HepG2 (cell line): ENCODE data around the gene TLR3. TPM values are rescaled to one million over a fixed set of nuclear protein-coding genes. Genes with fewer than 3 reads are reported as not detected.
A peak's percentile ranks its signal among the peaks of the same experiment; 100 is the strongest.

Source experiments
- ATAC-seq: fragments of 200-7000 bp; cut with Tn5 transposase; 3 replicates; pipeline ENCODE4 v1.9.1; 2020; ENCODE audit warnings: mild to moderate bottlenecking, moderate library complexity
- BruUV-seq: library from RNA; stranded (reverse); fragments of 400-500 nt; replicated peaks from 2 replicates; lab custom pipeline; 2021; lab: Mats Ljungman, UMichigan
- CTCF ChIA-PET: fragments of 300-600 bp; formaldehyde crosslinking; extraction: SDS; loops from one replicate; lab custom pipeline; 2021; ENCODE audit warnings: low total read pairs, inconsistent platforms, low intra/inter-chr PET ratio; lab: Yijun Ruan, JAX
- POLR2A ChIA-PET: fragments of 350-600 bp; sonication (Branson Sonifier 250); formaldehyde crosslinking; loops from one replicate; lab custom pipeline; 2020; ENCODE audit warnings: antibody characterized with exemption, inconsistent platforms; lab: Yijun Ruan, JAX
- DNase-seq: peaks from one replicate; pipeline ENCODE4 v3.0.0-alpha.2; 2015; ENCODE audit warnings: low spot score
- FAIRE-seq: peaks from 3 replicates; lab custom pipeline; 2011; peaks lifted over from hg19 to GRCh38; lab: Jason Lieb, UNC
- H2AFZ ChIP-seq: one replicate; pipeline ENCODE4 v1.6.1; 2011; ENCODE audit warnings: low read length, inconsistent platforms
- H3K27ac ChIP-seq: fragments of 300-600 bp; 3 replicates; pipeline ENCODE4 v1.8.0; 2011; ENCODE audit warnings: mixed run types, mild to moderate bottlenecking, mixed read lengths, low read length, inconsistent platforms; ENCODE audit not compliant: insufficient read depth; ENCODE audit errors: extremely low read length
- H3K27me3 ChIP-seq, 2 experiments: fragments of 200-600 bp in 1 of 2; 2 replicates in 1 of 2; 3 replicates in 1 of 2; pipeline versions ENCODE4 v1.6.0 to v1.8.0; 2011; ENCODE audit warnings: low read length in 2 of 2, mild to moderate bottlenecking in 2 of 2, moderate library complexity in 2 of 2, inconsistent platforms in 1 of 2; ENCODE audit not compliant: insufficient read depth in 2 of 2, control insufficient read depth in 1 of 2
- H3K36me3 ChIP-seq, 2 experiments: fragments of 200-600 bp in 1 of 2; replicated peaks in 1 of 2; 2 replicates in 1 of 2; 3 replicates in 1 of 2; pipeline versions ENCODE4 v1.5.1 to v1.8.0; 2011; ENCODE audit warnings: low read length in 2 of 2, inconsistent platforms in 1 of 2; ENCODE audit not compliant: insufficient read depth in 2 of 2, control insufficient read depth in 1 of 2
- H3K4me1 ChIP-seq: 2 replicates; pipeline ENCODE4 v1.5.1; 2012; ENCODE audit warnings: low read length, inconsistent platforms; ENCODE audit not compliant: insufficient read depth
- H3K4me2 ChIP-seq: 2 replicates; pipeline ENCODE4 v1.6.0; 2011; ENCODE audit warnings: low read depth, low read length, inconsistent platforms
- H3K4me3 ChIP-seq, 3 experiments: fragments of 200-600 bp in 1 of 3; sonication (generic), shearing (Covaris generic) in 1 of 3; replicated peaks in 1 of 3; 2 replicates each; pipeline ENCODE4 v1.5.1; 2011 to 2016; ENCODE audit warnings: low read length in 3 of 3, inconsistent platforms in 2 of 3, low read depth in 2 of 3, mild to moderate bottlenecking in 2 of 3, control low read depth in 1 of 3, mixed read lengths in 1 of 3; ENCODE audit not compliant: insufficient read depth in 1 of 3
- H3K79me2 ChIP-seq: one replicate; pipeline ENCODE4 v1.6.1; 2011; ENCODE audit warnings: low read length, inconsistent platforms; ENCODE audit not compliant: insufficient read depth
- H3K9ac ChIP-seq: 2 replicates; pipeline ENCODE4 v1.6.0; 2011; ENCODE audit warnings: mild to moderate bottlenecking, low read depth, low read length, inconsistent platforms; ENCODE audit not compliant: insufficient read depth
- H3K9me3 ChIP-seq: 2 replicates; pipeline ENCODE4 v1.5.1; 2012; ENCODE audit warnings: mild to moderate bottlenecking, low read length
- H4K20me1 ChIP-seq: 2 replicates; pipeline ENCODE4 v1.6.0; 2011; ENCODE audit warnings: inconsistent platforms, mild to moderate bottlenecking, low read length, moderate library complexity; ENCODE audit not compliant: insufficient read depth
- ARID3A ChIP-seq: IDR thresholded peaks from 2 replicates; pipeline ENCODE4 v1.6.1; 2012; ENCODE audit warnings: low read depth, low read length, improper control_type of control experiment
- CTCF ChIP-seq: sonication (generic); formaldehyde crosslinking; IDR thresholded peaks from 2 replicates; pipeline ENCODE4 v1.5.0; 2020; ENCODE audit warnings: mild to moderate bottlenecking, missing genetic modification reagents, moderate library complexity
- GATAD2A ChIP-seq: IDR thresholded peaks from 2 replicates; pipeline ENCODE4 v1.6.1; 2016
- MED8 ChIP-seq: sonication (generic); formaldehyde crosslinking; IDR thresholded peaks from 2 replicates; pipeline ENCODE4 v1.8.1; 2023; ENCODE audit warnings: mild to moderate bottlenecking, missing genetic modification reagents; ENCODE audit not compliant: insufficient replicate concordance
- PRDM10 ChIP-seq: sonication (generic); formaldehyde crosslinking; IDR thresholded peaks from 2 replicates; pipeline ENCODE4 v1.4.0; 2020; ENCODE audit warnings: low read depth, missing genetic modification reagents
- PRMT3 ChIP-seq: sonication (generic); formaldehyde crosslinking; IDR thresholded peaks from 2 replicates; pipeline ENCODE4 v1.8.1; 2022; ENCODE audit warnings: low read depth, mild to moderate bottlenecking, moderate library complexity, missing genetic modification reagents, borderline replicate concordance
- RAD21 ChIP-seq: fragments of 450-650 bp; formaldehyde crosslinking; IDR thresholded peaks from 2 replicates; pipeline ENCODE4 v1.5.0; 2020; ENCODE audit warnings: mild to moderate bottlenecking
- SALL1 ChIP-seq: sonication (generic); formaldehyde crosslinking; IDR thresholded peaks from 2 replicates; pipeline ENCODE4 v1.8.0; 2022; ENCODE audit warnings: mild to moderate bottlenecking, missing genetic modification reagents
- SMC3 ChIP-seq: IDR thresholded peaks from 2 replicates; pipeline ENCODE4 v1.6.1; 2011; ENCODE audit warnings: low read length, improper control_type of control experiment
- STAG1 ChIP-seq: sonication (generic); formaldehyde crosslinking; IDR thresholded peaks from 2 replicates; pipeline ENCODE4 v1.4.0; 2020; ENCODE audit warnings: missing genetic modification reagents
- THRA ChIP-seq: sonication (generic); formaldehyde crosslinking; IDR thresholded peaks from 2 replicates; pipeline ENCODE4 v1.4.0; 2020; ENCODE audit warnings: missing genetic modification reagents, borderline replicate concordance
- ZBTB8A ChIP-seq: sonication (generic); formaldehyde crosslinking; IDR thresholded peaks from 2 replicates; pipeline ENCODE4 v1.4.0; 2020; ENCODE audit warnings: mild to moderate bottlenecking, low read depth, missing genetic modification reagents, borderline replicate concordance
- ZFY ChIP-seq: sonication (generic); formaldehyde crosslinking; IDR thresholded peaks from 2 replicates; pipeline ENCODE4 v1.4.0; 2020; ENCODE audit warnings: missing genetic modification reagents
- WGBS: methylation state at CpG from one replicate; pipeline ENCODE4 v1.1.6; 2017; ENCODE audit warnings: low lambda C conversion rate; 5-methylcytosine and 5-hydroxymethylcytosine counted together
- in situ Hi-C: cut with HindIII; loops from 2 replicates; pipeline ENCODE4 v1.10.0; 2017; ENCODE audit warnings: low pct_unique_long_range_greater_than_20kb; ENCODE audit not compliant: extremely low pct_ligation_motif_present
- intact Hi-C: fragments of 100-400 bp; cut with micrococcal nuclease; formaldehyde crosslinking; loops from one replicate; pipeline ENCODE4 v1.10.0; 2022; ENCODE audit not compliant: unreplicated experiment
- polyA plus RNA-seq, 8 experiments: library from polyadenylated mRNA; depleted of rRNA in 3 of 8; stranded (reverse) in 7 of 8; unstranded in 1 of 8; fragments of >200 nt; fragmentation: Illumina TruSeq in 4 of 8; extraction: Trizol in 4 of 8; gene quantifications; 2 replicates each; pipeline versions ENCODE4 v1.2.1 to v1.2.3, GENCODE V29; 2011 to 2016; ENCODE audit warnings: low read depth in 4 of 8, missing spikeins in 1 of 8, mixed read lengths in 1 of 8; ENCODE audit not compliant: insufficient read depth in 1 of 8
- total RNA-seq, 5 experiments: library from RNA; depleted of rRNA; stranded (reverse); fragments of >200 nt; fragmentation: Illumina TruSeq; extraction: Trizol; gene quantifications; 2 replicates each; pipeline ENCODE4 v1.2.3, GENCODE V29; 2016; ENCODE audit warnings: low read depth in 1 of 5

TLR3 gene
- total and polyA plus RNA-seq, 2 of the 13 experiments (the other 11 are each of a cell fraction or from before 2014, with no cell fraction given) = 0.11 to 0.38 TPM

GRCh38 chr4:186021461-186022167 lies 47.3 kb upstream of the TLR3 start:
- BruUV-seq = no TSS peak
- no peak overlapping the region for H3K9ac ChIP-seq
- H3K4me2 ChIP-seq = peak overlapping the region; percentile 56
- DNase-seq (peak; percentile 30), FAIRE-seq (peak; percentile 52), ATAC-seq (peak; percentile 73)
- WGBS = 14% methylated on average over 10 of the region's 11 CpGs
- no peak overlapping the region for H3K4me3 ChIP-seq
- intact Hi-C loops = loop anchor here (1.0 kb wide), 2 partner anchors 210 to 380 kb away; no protein-coding TSS in a partner anchor
- no peaks in the 10 kb centered on the region for H4K20me1 ChIP-seq
- H3K4me1 ChIP-seq = peaks cover 4% of the 10 kb centered on the region; the same call in 1 of the 2 replicates
- H3K9me3 ChIP-seq = no peaks in the 10 kb centered on the region
- TF ChIP-seq MED8 (no peak), ZFY (CRISPR knock-in tag) (no peak), ZBTB8A (no peak), SMC3 (peak; percentile 78), SALL1 (peak; percentile 15; the same call in 1 of the 2 replicates), STAG1 (CRISPR knock-in tag) (peak; percentile 95), THRA (CRISPR knock-in tag) (no peak), CTCF (peak; percentile 87), PRMT3 (no peak), PRDM10 (no peak), GATAD2A (CRISPR knock-in tag) (0 out of 2 replicates have a peak, but pooled peaks have one; percentile 18), RAD21 (peak; percentile 84), ARID3A (peak; percentile 80)
- H3K27ac ChIP-seq = no peak overlapping the region
- POLR2A ChIA-PET = interaction anchor here (0.7 kb wide), 1 partner anchor 212 kb away, joined by 3 read pairs; no protein-coding TSS in a partner anchor
- no peaks in the 10 kb centered on the region for H3K36me3 ChIP-seq
- H2AFZ ChIP-seq = no peak overlapping the region
- CTCF ChIA-PET = interaction anchor here (1.4 to 1.8 kb wide), 2 partner anchors 381 to 388 kb away, joined by 4 to 14 read pairs; no protein-coding TSS in a partner anchor
- peaks cover 3 to 25% of the 10 kb centered on the region in 2 experiments; a peak in 2 of 5 replicates for H3K27me3 ChIP-seq
- H3K79me2 ChIP-seq = no peaks in the 10 kb centered on the region
- in situ Hi-C loops = loop anchor here (5.0 kb wide), 1 partner anchor 374 kb away; no protein-coding TSS in a partner anchor
